Cardiac fibroblast (primary cell): ENCODE measurements around the gene GPR68.
A peak's percentile ranks its signal among the peaks of the same experiment; 100 is the strongest.

ENCODE experiments used
- DNase-seq, 2 donors: peaks; one replicate each; pipeline versions ENCODE4 v3.0.0 to v3.0.0-alpha.2; 2010; ENCODE audit warnings: low read depth in 2 of 2
- H3K4me3 ChIP-seq, 2 donors: replicated peaks in 1 of 2; 1 replicate in 1 of 2; 2 replicates in 1 of 2; pipeline ENCODE4 v1.5.1; 2011; ENCODE audit warnings: low read depth in 2 of 2, low read length in 2 of 2, mild to moderate bottlenecking in 2 of 2, moderate library complexity in 1 of 2
- TF ChIP-seq, protein P1 (sequence below): IDR thresholded peaks from one replicate; pipeline ENCODE4 v1.5.1; 2011; ENCODE audit warnings: low read depth, mild to moderate bottlenecking, low read length, inconsistent platforms

GPR68 gene

DNA sequence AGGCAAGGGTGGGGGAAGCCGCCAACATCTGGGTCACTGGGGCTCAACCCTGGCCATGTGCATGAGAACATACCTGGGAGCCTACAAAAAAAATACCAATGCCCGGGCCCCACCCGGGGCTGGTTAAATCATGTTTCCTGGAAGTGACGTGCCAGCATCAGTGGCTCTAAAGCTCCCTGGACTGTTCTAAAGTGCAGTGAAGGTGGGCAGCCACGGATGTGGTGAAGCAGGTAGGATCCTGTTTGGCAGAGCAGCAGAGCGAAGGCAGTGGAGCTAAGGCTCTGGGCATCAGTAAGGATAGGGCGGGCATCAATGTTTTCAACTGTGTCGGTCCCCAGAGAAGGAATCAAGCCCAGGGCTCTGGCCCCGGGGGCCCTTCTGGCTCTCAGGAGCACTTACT lies 525 bp upstream of the GPR68 start:
- no peak for DNase-seq
- TF ChIP-seq, protein P1, sequence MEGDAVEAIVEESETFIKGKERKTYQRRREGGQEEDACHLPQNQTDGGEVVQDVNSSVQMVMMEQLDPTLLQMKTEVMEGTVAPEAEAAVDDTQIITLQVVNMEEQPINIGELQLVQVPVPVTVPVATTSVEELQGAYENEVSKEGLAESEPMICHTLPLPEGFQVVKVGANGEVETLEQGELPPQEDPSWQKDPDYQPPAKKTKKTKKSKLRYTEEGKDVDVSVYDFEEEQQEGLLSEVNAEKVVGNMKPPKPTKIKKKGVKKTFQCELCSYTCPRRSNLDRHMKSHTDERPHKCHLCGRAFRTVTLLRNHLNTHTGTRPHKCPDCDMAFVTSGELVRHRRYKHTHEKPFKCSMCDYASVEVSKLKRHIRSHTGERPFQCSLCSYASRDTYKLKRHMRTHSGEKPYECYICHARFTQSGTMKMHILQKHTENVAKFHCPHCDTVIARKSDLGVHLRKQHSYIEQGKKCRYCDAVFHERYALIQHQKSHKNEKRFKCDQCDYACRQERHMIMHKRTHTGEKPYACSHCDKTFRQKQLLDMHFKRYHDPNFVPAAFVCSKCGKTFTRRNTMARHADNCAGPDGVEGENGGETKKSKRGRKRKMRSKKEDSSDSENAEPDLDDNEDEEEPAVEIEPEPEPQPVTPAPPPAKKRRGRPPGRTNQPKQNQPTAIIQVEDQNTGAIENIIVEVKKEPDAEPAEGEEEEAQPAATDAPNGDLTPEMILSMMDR, result no peak

DNA sequence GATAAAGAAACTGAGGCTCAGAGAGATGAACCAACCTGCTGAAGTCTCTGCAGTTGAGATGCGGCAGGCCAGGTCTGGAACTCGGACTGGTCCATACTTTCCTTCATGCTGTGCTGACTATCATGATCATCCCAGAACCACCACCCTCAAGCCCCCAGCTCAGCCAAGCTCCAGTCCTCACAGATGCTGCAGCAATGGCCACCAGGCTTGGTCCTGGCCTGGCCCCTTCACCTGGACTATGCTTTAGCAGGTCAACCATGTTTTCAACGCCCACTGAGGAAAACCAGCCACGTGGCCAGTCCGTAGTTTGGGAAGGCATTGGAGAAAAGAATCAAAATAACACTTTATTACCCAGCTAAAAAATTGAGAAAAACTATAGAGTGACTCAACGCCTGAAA lies 1.4 kb downstream of the GPR68 start:
- H3K4me3 ChIP-seq, result no peak overlapping the region
- no peak for DNase-seq
- TF ChIP-seq, protein P1, result no peak

More for the DNA sequence above, 525 bp upstream of the GPR68 start:
- H3K4me3 ChIP-seq, result no peak overlapping the region

DNA sequence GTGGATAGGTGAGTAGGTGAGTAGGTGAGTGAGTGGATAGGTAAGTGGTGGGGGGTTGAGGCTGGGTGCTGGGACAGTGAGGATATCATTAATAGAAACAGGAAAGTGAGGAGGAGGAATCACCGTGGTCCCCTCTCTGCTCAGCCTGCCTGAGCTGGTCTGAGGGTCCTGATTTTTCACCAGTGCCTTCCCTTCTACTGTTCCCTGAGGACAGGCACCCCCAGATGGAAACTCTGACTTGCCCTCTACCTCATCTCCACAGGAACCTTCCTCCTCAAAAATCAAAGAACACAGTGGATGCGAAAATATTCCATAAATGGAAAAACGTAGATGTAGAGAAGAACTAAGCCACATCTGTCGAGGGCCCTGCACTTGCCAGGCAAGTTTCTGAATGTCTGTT lies 1.9 kb downstream of the GPR68 start:
- DNase-seq, result no peak
- TF ChIP-seq, protein P1, result no peak
- H3K4me3 ChIP-seq, result no peak overlapping the region

DNA sequence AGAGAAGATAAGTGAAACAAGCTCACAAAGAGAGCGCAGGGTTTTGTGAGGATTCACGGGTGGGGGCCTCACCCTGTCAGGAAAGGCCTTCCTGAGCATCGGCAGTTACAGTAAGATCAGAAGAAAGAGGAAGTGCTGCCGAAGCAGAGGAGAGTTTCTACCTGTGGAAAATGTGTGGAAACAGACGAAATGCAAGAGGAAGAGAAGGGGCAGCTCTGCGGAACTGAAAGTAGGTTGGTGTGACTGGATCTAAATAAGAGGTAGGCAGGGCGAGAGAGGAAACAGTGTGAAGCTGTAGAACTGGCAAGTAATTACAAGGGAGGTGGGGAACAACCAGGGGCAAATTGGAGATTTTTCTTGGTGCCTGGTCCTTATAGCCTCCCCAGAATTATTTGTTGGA lies 2.6 kb downstream of the GPR68 start:
- no peak overlapping the region for H3K4me3 ChIP-seq
- DNase-seq, result no peak
- TF ChIP-seq, protein P1, result no peak

DNA sequence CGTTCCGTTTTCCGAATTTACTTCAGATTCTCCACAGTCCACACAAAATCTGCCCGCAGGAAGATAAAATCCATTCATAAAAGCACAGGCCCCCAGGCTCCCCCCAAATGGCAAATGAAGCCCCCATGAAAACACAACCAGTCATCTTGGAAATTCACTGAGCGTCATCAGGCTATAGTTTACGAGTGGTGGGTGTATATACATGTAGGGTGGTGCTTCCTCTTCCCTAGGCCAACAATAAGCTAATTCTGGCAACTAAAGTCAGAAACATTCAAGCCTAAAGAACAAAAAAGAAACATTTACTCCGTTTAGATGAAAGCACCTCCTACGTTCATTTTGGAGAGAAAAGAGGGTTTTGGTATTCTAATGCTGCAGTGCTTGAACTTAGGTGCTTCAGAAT lies 5.8 kb downstream of the GPR68 start:
- no peak for DNase-seq
- no peak overlapping the region for H3K4me3 ChIP-seq
- TF ChIP-seq, protein P1, result no peak

DNA sequence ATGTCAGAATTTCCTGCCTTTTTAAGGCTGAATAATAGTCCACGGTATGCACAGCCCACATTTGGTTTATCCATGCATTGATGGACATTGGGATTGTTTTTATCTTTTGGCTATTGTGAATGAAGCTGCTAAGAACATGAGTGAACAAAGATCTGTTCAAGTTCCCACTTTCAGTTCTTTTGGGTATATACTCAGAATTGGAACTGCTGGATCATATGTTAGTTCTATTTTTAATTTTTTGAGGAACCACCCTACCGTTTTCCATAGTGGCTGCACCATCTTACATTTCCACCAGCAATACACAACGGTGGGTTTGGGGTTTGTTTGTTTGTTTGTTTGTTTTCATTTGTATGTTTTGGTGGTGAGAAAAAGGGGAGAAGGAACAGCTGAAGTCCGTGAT lies 6.4 kb downstream of the GPR68 start:
- TF ChIP-seq, protein P1, result no peak
- H3K4me3 ChIP-seq, result no peak overlapping the region
- DNase-seq, result no peak

DNA sequence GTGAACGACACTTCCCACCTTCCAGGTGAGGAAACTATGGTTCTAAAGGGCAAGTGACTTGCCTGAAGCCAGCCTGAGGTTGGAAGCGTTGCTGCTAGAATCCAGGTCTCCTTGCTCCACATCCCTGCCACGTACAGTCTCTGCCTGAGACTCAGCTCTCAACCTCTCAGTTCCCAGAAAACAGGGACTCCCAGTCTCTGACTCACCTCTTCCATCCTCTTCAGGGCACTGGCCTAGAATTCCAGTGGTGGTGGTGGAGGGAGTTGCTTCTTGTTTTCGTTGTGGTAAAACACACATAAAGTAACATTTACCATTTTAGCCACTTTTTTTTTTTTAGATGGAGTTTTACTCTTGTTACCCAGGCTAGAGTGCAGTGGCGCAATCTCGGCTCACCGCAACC lies 7.3 kb downstream of the GPR68 start:
- TF ChIP-seq, protein P1, result no peak
- DNase-seq, result peak; percentile 42 to 71
- no peak overlapping the region for H3K4me3 ChIP-seq
